ENCODE results near the gene PARVG. TPM values are rescaled to one million over a fixed set of nuclear protein-coding genes. Genes with fewer than 3 reads are reported as not detected.

Gene PARVG
- total and polyA plus RNA-seq, 2 of the 13 experiments (the other 11 are each of a cell fraction or from before 2014, with no cell fraction given) = not detected

DNA sequence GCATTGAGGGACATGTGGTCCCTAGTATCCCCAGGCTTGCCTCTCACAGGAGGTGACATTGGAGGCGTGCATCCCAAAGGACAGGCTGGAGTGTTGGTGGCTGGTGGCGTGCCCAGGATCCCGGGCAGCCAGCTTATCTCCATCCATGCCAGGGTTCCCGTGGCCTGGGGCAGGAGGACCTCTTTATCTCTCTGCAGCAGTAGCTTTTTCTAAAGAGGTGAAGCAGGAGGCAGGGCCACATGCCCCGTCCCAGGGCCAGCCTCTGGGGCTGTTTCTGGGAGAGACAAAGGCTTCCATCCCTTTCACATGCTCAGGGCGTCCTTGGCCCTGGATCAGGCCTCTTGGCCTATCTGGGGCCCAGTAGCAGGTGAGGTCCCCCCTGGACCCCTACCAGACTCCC is 19.7 kb downstream of the PARVG start:
- CTCF ChIA-PET (ENCODE audit: low intra/inter-chr PET ratio, low total read pairs) = no interaction called here

More for the DNA sequence above, 19.7 kb downstream of the PARVG start:
- Histone ChIP-seq H4K20me1 (ENCODE audit: insufficient read depth, low read length) (no peaks in the 10 kb centered on the region), H3K27me3 (ENCODE audit: control insufficient read depth in 1 of 2, insufficient read depth in 2 of 2, low read length in 2 of 2) (peaks cover 5 to 38% of the 10 kb centered on the region in 2 experiments; a peak in 4 of 5 replicates), H3K79me2 (ENCODE audit: insufficient read depth, low read length) (no peaks in the 10 kb centered on the region), H3K4me3 (replicated peaks in 1 of 3; ENCODE audit: insufficient read depth in 1 of 3, low read depth in 2 of 3, low read length in 3 of 3) (no peak overlapping the region), H3K4me2 (ENCODE audit: low read depth, low read length) (no peak overlapping the region), H3K36me3 (replicated peaks in 1 of 2; ENCODE audit: control insufficient read depth in 1 of 2, insufficient read depth in 2 of 2, low read length in 2 of 2) (no peaks in the 10 kb centered on the region), H2AFZ (ENCODE audit: low read length) (no peak overlapping the region), H3K9me3 (ENCODE audit: low read length) (no peaks in the 10 kb centered on the region), H3K4me1 (ENCODE audit: insufficient read depth, low read length) (no peaks in the 10 kb centered on the region), H3K27ac (ENCODE audit: extremely low read length, insufficient read depth, low read length) (no peak overlapping the region), H3K9ac (ENCODE audit: insufficient read depth, low read depth, low read length) (no peak overlapping the region)
- FAIRE-seq = no peak
- BruUV-seq (replicated peaks) = no TSS peak
- intact Hi-C loops (cut with micrococcal nuclease; ENCODE audit: unreplicated experiment) = no loop called here
- TF ChIP-seq ZNF7 (CRISPR knock-in tag; IDR thresholded peaks at IDR 0.05) (no peak), ZBTB7B (CRISPR knock-in tag; IDR thresholded peaks at IDR 0.05) (no peak), SMYD3 (CRISPR knock-in tag; IDR thresholded peaks at IDR 0.05) (no peak), ZFP36 (IDR thresholded peaks at IDR 0.05; ENCODE audit: borderline replicate concordance, low read depth, low read length, partially characterized antibody) (no peak), LCORL (IDR thresholded peaks at IDR 0.05) (no peak), LCORL (CRISPR knock-in tag; IDR thresholded peaks at IDR 0.05) (no peak), ZBTB21 (CRISPR knock-in tag; IDR thresholded peaks at IDR 0.05) (no peak), KAT2B (IDR thresholded peaks at IDR 0.05; ENCODE audit: borderline replicate concordance, low read depth, low read length) (no peak), NR2F2 (IDR thresholded peaks at IDR 0.05; ENCODE audit: borderline replicate concordance, low read depth) (no peak), TMF1 (CRISPR knock-in tag; IDR thresholded peaks at IDR 0.05; ENCODE audit: low read depth) (no peak), MTA1 (CRISPR knock-in tag; IDR thresholded peaks at IDR 0.05; ENCODE audit: borderline replicate concordance) (no peak), RNF2 (conservative IDR thresholded peaks at IDR 0.05; ENCODE audit: low read depth) (no peak), ZNF564 (CRISPR knock-in tag; IDR thresholded peaks at IDR 0.05) (no peak), NFATC3 (CRISPR knock-in tag; IDR thresholded peaks at IDR 0.05) (no peak), AHR (CRISPR knock-in tag; IDR thresholded peaks at IDR 0.05) (no peak), NFKB2 (CRISPR knock-in tag; IDR thresholded peaks at IDR 0.05; ENCODE audit: borderline replicate concordance) (no peak), ZBTB1 (CRISPR knock-in tag; IDR thresholded peaks at IDR 0.05; ENCODE audit: borderline replicate concordance) (no peak), FOXA1 (IDR thresholded peaks at IDR 0.05) (no peak), FOXA1 (CRISPR knock-in tag; IDR thresholded peaks at IDR 0.05) (no peak)
- TF ChIP-seq, protein P1, sequence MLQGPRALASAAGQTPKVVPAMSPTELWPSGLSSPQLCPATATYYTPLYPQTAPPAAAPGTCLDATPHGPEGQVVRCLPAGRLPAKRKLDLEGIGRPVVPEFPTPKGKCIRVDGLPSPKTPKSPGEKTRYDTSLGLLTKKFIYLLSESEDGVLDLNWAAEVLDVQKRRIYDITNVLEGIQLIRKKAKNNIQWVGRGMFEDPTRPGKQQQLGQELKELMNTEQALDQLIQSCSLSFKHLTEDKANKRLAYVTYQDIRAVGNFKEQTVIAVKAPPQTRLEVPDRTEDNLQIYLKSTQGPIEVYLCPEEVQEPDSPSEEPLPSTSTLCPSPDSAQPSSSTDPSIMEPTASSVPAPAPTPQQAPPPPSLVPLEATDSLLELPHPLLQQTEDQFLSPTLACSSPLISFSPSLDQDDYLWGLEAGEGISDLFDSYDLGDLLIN (CRISPR knock-in tag; IDR thresholded peaks at IDR 0.05; ENCODE audit: borderline replicate concordance) = no peak
- TF ChIP-seq, protein P2, sequence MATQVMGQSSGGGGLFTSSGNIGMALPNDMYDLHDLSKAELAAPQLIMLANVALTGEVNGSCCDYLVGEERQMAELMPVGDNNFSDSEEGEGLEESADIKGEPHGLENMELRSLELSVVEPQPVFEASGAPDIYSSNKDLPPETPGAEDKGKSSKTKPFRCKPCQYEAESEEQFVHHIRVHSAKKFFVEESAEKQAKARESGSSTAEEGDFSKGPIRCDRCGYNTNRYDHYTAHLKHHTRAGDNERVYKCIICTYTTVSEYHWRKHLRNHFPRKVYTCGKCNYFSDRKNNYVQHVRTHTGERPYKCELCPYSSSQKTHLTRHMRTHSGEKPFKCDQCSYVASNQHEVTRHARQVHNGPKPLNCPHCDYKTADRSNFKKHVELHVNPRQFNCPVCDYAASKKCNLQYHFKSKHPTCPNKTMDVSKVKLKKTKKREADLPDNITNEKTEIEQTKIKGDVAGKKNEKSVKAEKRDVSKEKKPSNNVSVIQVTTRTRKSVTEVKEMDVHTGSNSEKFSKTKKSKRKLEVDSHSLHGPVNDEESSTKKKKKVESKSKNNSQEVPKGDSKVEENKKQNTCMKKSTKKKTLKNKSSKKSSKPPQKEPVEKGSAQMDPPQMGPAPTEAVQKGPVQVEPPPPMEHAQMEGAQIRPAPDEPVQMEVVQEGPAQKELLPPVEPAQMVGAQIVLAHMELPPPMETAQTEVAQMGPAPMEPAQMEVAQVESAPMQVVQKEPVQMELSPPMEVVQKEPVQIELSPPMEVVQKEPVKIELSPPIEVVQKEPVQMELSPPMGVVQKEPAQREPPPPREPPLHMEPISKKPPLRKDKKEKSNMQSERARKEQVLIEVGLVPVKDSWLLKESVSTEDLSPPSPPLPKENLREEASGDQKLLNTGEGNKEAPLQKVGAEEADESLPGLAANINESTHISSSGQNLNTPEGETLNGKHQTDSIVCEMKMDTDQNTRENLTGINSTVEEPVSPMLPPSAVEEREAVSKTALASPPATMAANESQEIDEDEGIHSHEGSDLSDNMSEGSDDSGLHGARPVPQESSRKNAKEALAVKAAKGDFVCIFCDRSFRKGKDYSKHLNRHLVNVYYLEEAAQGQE (IDR thresholded peaks at IDR 0.05; ENCODE audit: borderline replicate concordance in 1 of 2, low read depth in 1 of 2, low read length in 2 of 2) = no peak
- TF ChIP-seq, protein P3, sequence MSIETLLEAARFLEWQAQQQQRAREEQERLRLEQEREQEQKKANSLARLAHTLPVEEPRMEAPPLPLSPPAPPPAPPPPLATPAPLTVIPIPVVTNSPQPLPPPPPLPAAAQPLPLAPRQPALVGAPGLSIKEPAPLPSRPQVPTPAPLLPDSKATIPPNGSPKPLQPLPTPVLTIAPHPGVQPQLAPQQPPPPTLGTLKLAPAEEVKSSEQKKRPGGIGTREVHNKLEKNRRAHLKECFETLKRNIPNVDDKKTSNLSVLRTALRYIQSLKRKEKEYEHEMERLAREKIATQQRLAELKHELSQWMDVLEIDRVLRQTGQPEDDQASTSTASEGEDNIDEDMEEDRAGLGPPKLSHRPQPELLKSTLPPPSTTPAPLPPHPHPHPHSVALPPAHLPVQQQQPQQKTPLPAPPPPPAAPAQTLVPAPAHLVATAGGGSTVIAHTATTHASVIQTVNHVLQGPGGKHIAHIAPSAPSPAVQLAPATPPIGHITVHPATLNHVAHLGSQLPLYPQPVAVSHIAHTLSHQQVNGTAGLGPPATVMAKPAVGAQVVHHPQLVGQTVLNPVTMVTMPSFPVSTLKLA (IDR thresholded peaks at IDR 0.05) = no peak
- POLR2A ChIA-PET = no interaction called here
- no CpG with 5 or more reads among the region's 6 CpGs for WGBS (ENCODE audit: low lambda C conversion rate)
- ATAC-seq = no peak
- in situ Hi-C loops (cut with HindIII; ENCODE audit: extremely low pct_ligation_motif_present, low pct_unique_long_range_greater_than_20kb) = no loop called here
- no peak for DNase-seq (ENCODE audit: low spot score)
